HG03558 (cell line): Measurements from ENCODE around the gene RPP25L.

Experiments
- ATAC-seq: cut with Tn5 transposase; IDR thresholded peaks from one replicate; pipeline ENCODE4 v1.9.1; 2021; ENCODE audit warnings: moderate number of reproducible peaks; ENCODE audit not compliant: unreplicated experiment; ENCODE audit errors: extremely low read depth

RPP25L gene

GRCh38 chr9:34615132-34615531 is 3.2 kb upstream of the RPP25L start:
- ATAC-seq: no peak

- no peak for ATAC-seq
These were observed 992 bp upstream of the RPP25L start for GRCh38 chr9:34612788-34613390.

- no peak for ATAC-seq
These were observed 566 bp downstream of the RPP25L start for GRCh38 chr9:34611251-34611810.

GRCh38 chr9:34610434-34611206 is 1.3 kb downstream of the RPP25L start:
- ATAC-seq: no peak

- no peak for ATAC-seq
These were observed 4.6 kb downstream of the RPP25L start for GRCh38 chr9:34607331-34607730.

- no peak for ATAC-seq
These were observed 5.0 kb downstream of the RPP25L start for GRCh38 chr9:34606905-34607304.

- ATAC-seq: no peak
These were observed 5.7 kb downstream of the RPP25L start for GRCh38 chr9:34606190-34606589.

- no peak for ATAC-seq
These were observed 8.2 kb downstream of the RPP25L start for GRCh38 chr9:34603610-34604231.

- ATAC-seq: no peak
These were observed 9.8 kb downstream of the RPP25L start for GRCh38 chr9:34601937-34602573.

- no peak for ATAC-seq
These were observed 11.0 kb downstream of the RPP25L start for GRCh38 chr9:34600908-34601307.

GRCh38 chr9:34599546-34599945 is 12.4 kb downstream of the RPP25L start:
- no peak for ATAC-seq

GRCh38 chr9:34594177-34594576 is 17.7 kb downstream of the RPP25L start:
- no peak for ATAC-seq

- no peak for ATAC-seq
These were observed 18.8 kb downstream of the RPP25L start for GRCh38 chr9:34592895-34593601.

- no peak for ATAC-seq
These were observed 19.7 kb downstream of the RPP25L start for GRCh38 chr9:34591917-34592866.

GRCh38 chr9:34591248-34591916 is 20.5 kb downstream of the RPP25L start:
- no peak for ATAC-seq

GRCh38 chr9:34590381-34591247 is 21.3 kb downstream of the RPP25L start:
- ATAC-seq: no peak

- no peak for ATAC-seq
These were observed 22.1 kb downstream of the RPP25L start, which contains the start of gene CNTFR for GRCh38 chr9:34589636-34590380. TSS of gene CNTFR (minus strand) at chr9:34589724. CDS start at chr9:34568981, 20,743 bp downstream.
